CD8-positive, alpha-beta memory T cell (primary cell): ENCODE data around the gene C2orf81. TPM values are rescaled to one million over a fixed set of nuclear protein-coding genes. Genes with fewer than 3 reads are reported as not detected.
"Not testable (repeated sequence)": the region's sequence is repeated elsewhere in the genome, so short reads cannot be mapped to it uniquely, and the experiment has no call there.

Source experiments
- CTCF ChIA-PET: fragments of 350-600 bp; sonication (Branson Sonifier 250); formaldehyde crosslinking; loops from one replicate; lab custom pipeline; 2021; ENCODE audit warnings: antibody characterized with exemption; lab: Charles Lee
- POLR2A ChIA-PET: fragments of 350-600 bp; sonication (Branson Sonifier 250); formaldehyde crosslinking; loops from one replicate; lab custom pipeline; 2021; ENCODE audit warnings: antibody characterized with exemption; lab: Charles Lee
- DNase-seq, 5 donors: peaks; one replicate each; pipeline versions ENCODE4 v3.0.0 to v3.0.0-alpha.2; 2020 to 2022; ENCODE audit warnings: mixed read lengths in 1 of 5
- H3K27ac ChIP-seq: one replicate; pipeline ENCODE4 v1.7.0; 2013; ENCODE audit warnings: low read depth, mild to moderate bottlenecking, low read length, moderate library complexity
- H3K27me3 ChIP-seq: 2 replicates; pipeline ENCODE4 v1.7.0; 2013; ENCODE audit warnings: low read length, mild to moderate bottlenecking; ENCODE audit not compliant: insufficient read depth, poor library complexity, severe bottlenecking
- H3K36me3 ChIP-seq: 2 replicates; pipeline ENCODE4 v1.7.0; 2013; ENCODE audit warnings: mild to moderate bottlenecking, low read length, moderate library complexity; ENCODE audit not compliant: insufficient read depth
- H3K4me1 ChIP-seq: 2 replicates; pipeline ENCODE4 v1.7.0; 2013; ENCODE audit warnings: mild to moderate bottlenecking, low read length, moderate library complexity; ENCODE audit not compliant: insufficient read depth
- H3K4me3 ChIP-seq: 2 replicates; pipeline ENCODE4 v1.7.0; 2013; ENCODE audit warnings: mild to moderate bottlenecking, low read length
- H3K9me3 ChIP-seq: 2 replicates; pipeline ENCODE4 v1.7.0; 2013; ENCODE audit warnings: mild to moderate bottlenecking, low read length
- H3K27ac Mint-ChIP-seq, 8 donors: one replicate each; pipeline ENCODE4 v1.8.0; 2020 to 2021; ENCODE audit warnings: mixed read lengths in 8 of 8, mild to moderate bottlenecking in 6 of 8, inconsistent platforms in 3 of 8, moderate library complexity in 3 of 8
- H3K27me3 Mint-ChIP-seq, 2 donors: one replicate each; pipeline ENCODE4 v1.8.0; 2020 to 2021; ENCODE audit warnings: mixed read lengths in 2 of 2, mild to moderate bottlenecking in 1 of 2, moderate library complexity in 1 of 2
- H3K36me3 Mint-ChIP-seq, 3 donors: one replicate each; pipeline ENCODE4 v1.8.0; 2020 to 2021; ENCODE audit warnings: mixed read lengths in 3 of 3, inconsistent platforms in 1 of 3, mild to moderate bottlenecking in 1 of 3
- H3K4me1 Mint-ChIP-seq, 3 donors: one replicate each; pipeline ENCODE4 v1.8.0; 2020 to 2021; ENCODE audit warnings: mixed read lengths in 3 of 3, inconsistent platforms in 1 of 3, mild to moderate bottlenecking in 1 of 3
- H3K4me3 Mint-ChIP-seq, 7 donors: one replicate each; pipeline ENCODE4 v1.8.0; 2020 to 2021; ENCODE audit warnings: mixed read lengths in 7 of 7, mild to moderate bottlenecking in 6 of 7, moderate library complexity in 4 of 7, inconsistent platforms in 2 of 7
- H3K9me3 Mint-ChIP-seq, 5 donors: one replicate each; pipeline ENCODE4 v1.8.0; 2020 to 2022; ENCODE audit warnings: mixed read lengths in 5 of 5, mild to moderate bottlenecking in 3 of 5, moderate library complexity in 2 of 5, inconsistent platforms in 1 of 5
- polyA plus RNA-seq: library from polyadenylated mRNA; unstranded; fragments of 300-500 nt; fragmentation: Illumina TruSeq; gene quantifications from one replicate; pipeline ENCODE4 v1.2.3, GENCODE V29; 2021
- total RNA-seq, 2 experiments: library from RNA; stranded (reverse); gene quantifications; one replicate each; pipeline ENCODE4 v1.2.3, GENCODE V29; 2021

C2orf81 gene
- total and polyA plus RNA-seq, 3 experiments from 2014 or later = 2.6 to 3.2 (median 2.7) TPM

- H3K27me3 Mint-ChIP-seq, H3K27me3 ChIP-seq, H3K9me3 ChIP-seq, H3K4me3 ChIP-seq, H3K36me3 ChIP-seq, POLR2A ChIA-PET, H3K27ac ChIP-seq, DNase-seq, H3K9me3 Mint-ChIP-seq: not testable (repeated sequence)
- Mint-ChIP-seq H3K36me3 (peaks cover 0 to 42% (median 0%) of the 10 kb centered on the region in 3 donors), H3K4me1 (peaks cover 46 to 64% (median 56%) of the 10 kb centered on the region in 3 donors), H3K27ac (peak overlapping the region in 6 of 8 donors; percentile 40 to 100 (median 81)), H3K4me3 (peak overlapping the region in 5 of 7 donors; percentile 44 to 96 (median 90))
- H3K4me1 ChIP-seq = peaks cover 37% of the 10 kb centered on the region
- CTCF ChIA-PET = interaction anchor here (1.0 kb wide), 1 partner anchor 22 kb away, joined by 5 read pairs; the partner anchor contains the start of genes CCDC142 and TTC31
These were observed 38.8 kb upstream of the C2orf81 start for GRCh38 chr2:74460187-74460586.

DNA sequence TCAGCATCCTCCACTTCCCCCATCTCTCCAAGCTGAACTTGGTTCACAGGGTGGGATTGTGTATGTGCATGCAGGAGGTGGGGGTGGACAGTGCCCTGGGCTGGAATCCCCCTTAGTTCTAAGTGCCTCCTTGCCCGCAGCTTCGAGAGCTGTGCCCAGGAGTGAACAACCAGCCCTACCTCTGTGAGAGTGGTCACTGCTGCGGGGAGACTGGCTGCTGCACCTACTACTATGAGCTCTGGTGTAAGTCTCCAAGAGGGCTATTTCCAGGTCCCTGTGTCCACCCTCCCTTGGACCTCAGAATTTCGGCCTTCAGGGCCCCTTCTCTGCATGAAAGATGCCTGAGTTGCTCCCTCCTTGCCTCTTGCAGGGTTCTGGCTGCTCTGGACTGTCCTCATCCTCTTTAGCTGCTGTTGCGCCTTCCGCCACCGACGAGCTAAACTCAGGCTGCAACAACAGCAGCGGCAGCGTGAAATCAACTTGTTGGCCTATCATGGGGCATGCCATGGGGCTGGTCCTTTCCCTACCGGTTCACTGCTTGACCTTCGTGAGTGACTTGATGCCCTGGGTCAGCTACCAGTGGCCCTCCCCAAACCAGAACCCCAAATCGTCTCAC, 38.2 kb upstream of the C2orf81 start:
- H3K4me3 ChIP-seq, H3K27ac ChIP-seq, H3K27me3 ChIP-seq, H3K36me3 ChIP-seq, H3K27me3 Mint-ChIP-seq, H3K9me3 Mint-ChIP-seq, DNase-seq, H3K9me3 ChIP-seq: not testable (repeated sequence)
- Mint-ChIP-seq H3K4me3 (peak overlapping the region; percentile 87 to 98 (median 92)), H3K27ac (peak overlapping the region in 7 of 8 donors; percentile 55 to 100 (median 97)), H3K4me1 (peaks cover 51 to 67% (median 61%) of the 10 kb centered on the region in 3 donors), H3K36me3 (peaks cover 0 to 44% (median 0%) of the 10 kb centered on the region in 3 donors)
- peaks cover 38% of the 10 kb centered on the region for H3K4me1 ChIP-seq
- CTCF ChIA-PET = interaction anchor here (1.0 to 5.8 kb wide), 2 partner anchors 23 kb away, joined by 5 to 83 read pairs; partner anchors contain the start of genes CCDC142 and TTC31
- POLR2A ChIA-PET = interaction anchor here (2.7 to 3.8 kb wide), 2 partner anchors 8 to 12 kb away, joined by 32 to 54 read pairs; partner anchors contain the start of gene MRPL53

- H3K27ac ChIP-seq = peak overlapping the region; percentile 66
- peak overlapping the region; percentile 91 to 100 (median 100) for H3K27ac Mint-ChIP-seq
- CTCF ChIA-PET = interaction anchor here (0.8 to 5.8 kb wide), 6 partner anchors 9 to 128 kb away, joined by 3 to 83 read pairs (median 6); partner anchors contain the start of genes CCDC142, MRPL53 and TTC31
- H3K4me3 Mint-ChIP-seq = peak overlapping the region; percentile 87 to 98 (median 92)
- H3K36me3 Mint-ChIP-seq = peaks cover 0 to 44% (median 0%) of the 10 kb centered on the region in 3 donors
- no peak for DNase-seq
- peaks cover 52 to 66% (median 61%) of the 10 kb centered on the region in 3 donors for H3K4me1 Mint-ChIP-seq
- peaks cover 0 to 2% of the 10 kb centered on the region in 2 donors for H3K27me3 Mint-ChIP-seq
- H3K9me3 ChIP-seq = no peaks in the 10 kb centered on the region
- peak overlapping the region; percentile 90 for H3K4me3 ChIP-seq
- no peaks in the 10 kb centered on the region for H3K27me3 ChIP-seq
- peaks cover 36% of the 10 kb centered on the region for H3K4me1 ChIP-seq
- H3K36me3 ChIP-seq = peaks cover 4% of the 10 kb centered on the region
- H3K9me3 Mint-ChIP-seq = no peaks in the 10 kb centered on the region
- POLR2A ChIA-PET = interaction anchor here (1.0 to 3.8 kb wide), 10 partner anchors 9 to 721 kb away, joined by 3 to 54 read pairs (median 5); partner anchors contain the start of genes AUP1, C2orf81, CCDC142 and HTRA2
These were observed 37.5 kb upstream of the C2orf81 start for GRCh38 chr2:74458938-74459363.

DNA sequence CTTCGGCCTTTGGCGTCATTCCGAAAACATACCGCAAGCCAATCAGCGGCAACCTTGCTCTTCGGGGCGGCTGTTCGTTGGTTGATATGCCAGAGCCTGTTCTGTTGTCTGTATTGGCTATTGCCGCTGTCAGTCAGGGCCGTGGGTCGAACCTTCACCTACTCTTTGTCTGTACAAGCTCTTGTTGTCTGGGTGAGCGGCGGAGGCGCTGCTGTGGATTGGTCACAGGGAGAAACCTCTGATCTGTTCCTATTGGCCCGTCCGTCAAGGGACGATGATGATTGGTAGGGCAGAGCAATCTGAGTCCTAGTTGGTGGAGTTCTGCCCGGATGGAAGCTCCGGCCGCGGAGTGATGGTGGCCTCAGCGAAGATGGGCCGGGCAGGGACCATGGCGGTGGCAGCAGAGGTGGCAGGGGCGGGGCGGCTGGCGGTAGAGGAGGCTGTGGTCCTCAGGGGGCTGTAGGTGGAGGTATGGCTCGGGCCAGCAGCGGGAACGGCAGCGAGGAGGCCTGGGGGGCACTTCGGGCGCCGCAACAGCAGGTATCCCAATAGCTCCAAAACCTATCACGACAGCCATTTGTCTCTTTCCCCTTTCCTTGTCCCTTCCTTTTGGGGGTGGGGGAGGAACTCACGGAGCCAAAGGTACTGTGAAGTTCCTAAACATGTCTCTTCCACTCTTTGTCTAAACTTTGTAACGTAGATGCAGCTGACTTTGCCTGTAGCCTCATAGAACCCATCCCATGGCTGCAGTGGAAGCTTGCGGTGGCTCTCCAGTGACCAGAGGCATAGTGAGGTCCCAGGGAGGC, 36.9 kb upstream of the C2orf81 start, which contains the start of gene WBP1:
TSS of gene WBP1 (plus strand) at position 307 of the 806 bp plus-strand sequence. CDS start at position 472, 165 bp downstream.
- Histone ChIP-seq H3K27me3 (no peaks in the 10 kb centered on the region), H3K36me3 (peaks cover 4% of the 10 kb centered on the region), H3K9me3 (no peaks in the 10 kb centered on the region), H3K4me1 (peaks cover 36% of the 10 kb centered on the region), H3K27ac (peak within 1 kb of the TSS; percentile 94), H3K4me3 (peak within 1 kb of the TSS; percentile 90)
- H3K27me3 Mint-ChIP-seq = peaks cover 0 to 2% of the 10 kb centered on the region in 2 donors
- no peaks in the 10 kb centered on the region for H3K9me3 Mint-ChIP-seq
- H3K27ac Mint-ChIP-seq = peak within 1 kb of the TSS; percentile 91 to 100 (median 100)
- POLR2A ChIA-PET = interaction anchor here (0.6 to 3.8 kb wide), 13 partner anchors 9 to 721 kb away, joined by 3 to 54 read pairs (median 5); partner anchors contain the start of genes AUP1, C2orf81, CCDC142 and DQX1
- CTCF ChIA-PET = interaction anchor here (0.8 to 5.8 kb wide), 8 partner anchors 9 to 129 kb away, joined by 3 to 83 read pairs (median 4); partner anchors contain the start of genes CCDC142, MRPL53 and TTC31
- peak; percentile 97 to 100 (median 99) for DNase-seq
- H3K4me3 Mint-ChIP-seq = peak within 1 kb of the TSS; percentile 87 to 98 (median 92)
- peaks cover 0 to 44% (median 0%) of the 10 kb centered on the region in 3 donors for H3K36me3 Mint-ChIP-seq
- peaks cover 51 to 65% (median 62%) of the 10 kb centered on the region in 3 donors for H3K4me1 Mint-ChIP-seq

- Histone ChIP-seq H3K9me3 (no peaks in the 10 kb centered on the region), H3K4me3 (peak overlapping the region; percentile 88), H3K27me3 (no peaks in the 10 kb centered on the region), H3K36me3 (peaks cover 2% of the 10 kb centered on the region), H3K4me1 (peaks cover 41% of the 10 kb centered on the region), H3K27ac (peak overlapping the region; percentile 94)
- peaks cover 0 to 2% of the 10 kb centered on the region in 2 donors for H3K27me3 Mint-ChIP-seq
- POLR2A ChIA-PET = interaction anchor here (1.0 to 3.8 kb wide), 11 partner anchors 10 to 720 kb away, joined by 3 to 54 read pairs (median 5); partner anchors contain the start of genes AUP1, C2orf81, CCDC142 and DQX1
- H3K27ac Mint-ChIP-seq = peak overlapping the region; percentile 91 to 100 (median 100)
- H3K36me3 Mint-ChIP-seq = peaks cover 0 to 37% (median 0%) of the 10 kb centered on the region in 3 donors
- DNase-seq = peak in 4 of 5 donors; percentile 79 to 89 (median 81)
- no peaks in the 10 kb centered on the region for H3K9me3 Mint-ChIP-seq
- peaks cover 56 to 65% (median 62%) of the 10 kb centered on the region in 3 donors for H3K4me1 Mint-ChIP-seq
- peak overlapping the region; percentile 87 to 98 (median 92) for H3K4me3 Mint-ChIP-seq
- CTCF ChIA-PET = interaction anchor here (1.0 to 5.8 kb wide), 8 partner anchors 10 to 130 kb away, joined by 3 to 83 read pairs (median 4); partner anchors contain the start of genes CCDC142, MRPL53 and TTC31
These were observed 36.2 kb upstream of the C2orf81 start for GRCh38 chr2:74457549-74458131.

GRCh38 chr2:74457129-74457548, 35.7 kb upstream of the C2orf81 start:
- H3K4me1 Mint-ChIP-seq = peaks cover 61 to 70% (median 66%) of the 10 kb centered on the region in 3 donors
- no peaks in the 10 kb centered on the region for H3K9me3 ChIP-seq
- H3K36me3 ChIP-seq = no peaks in the 10 kb centered on the region
- no peak for DNase-seq
- peak overlapping the region; percentile 94 for H3K27ac ChIP-seq
- H3K36me3 Mint-ChIP-seq = peaks cover 0 to 33% (median 0%) of the 10 kb centered on the region in 3 donors
- peak overlapping the region; percentile 87 to 98 (median 92) for H3K4me3 Mint-ChIP-seq
- H3K27me3 ChIP-seq = no peaks in the 10 kb centered on the region
- H3K9me3 Mint-ChIP-seq = no peaks in the 10 kb centered on the region
- POLR2A ChIA-PET = interaction anchor here (0.6 to 3.8 kb wide), 8 partner anchors 11 to 73 kb away, joined by 3 to 54 read pairs (median 17); partner anchors contain the start of genes CCDC142, DQX1, MRPL53 and TTC31
- peak overlapping the region; percentile 91 to 100 (median 99) for H3K27ac Mint-ChIP-seq
- peaks cover 0 to 2% of the 10 kb centered on the region in 2 donors for H3K27me3 Mint-ChIP-seq
- peak overlapping the region; percentile 62 for H3K4me3 ChIP-seq
- H3K4me1 ChIP-seq = peaks cover 46% of the 10 kb centered on the region
- CTCF ChIA-PET = interaction anchor here (0.9 to 5.8 kb wide), 7 partner anchors 10 to 130 kb away, joined by 3 to 83 read pairs (median 4); partner anchors contain the start of genes C2orf81, CCDC142, MRPL53 and TTC31
